WERI-Rb-1 (cell line): ENCODE results near the gene ASB4.
"Not testable (repeated sequence)": the region's sequence is repeated elsewhere in the genome, so short reads cannot be mapped to it uniquely, and the experiment has no call there.

Experiments
- DNase-seq: peaks from one replicate; pipeline ENCODE4 v3.0.0-alpha.2; 2020
- H3K27ac ChIP-seq: fragments of 250-450 bp; sonication (Bioruptor Pico); 2 replicates; pipeline ENCODE4 v1.5.1; 2020; ENCODE audit warnings: mild to moderate bottlenecking, moderate library complexity
- H3K27me3 ChIP-seq: fragments of 250-450 bp; sonication (Bioruptor Pico); 2 replicates; pipeline ENCODE4 v1.5.1; 2021; ENCODE audit warnings: mild to moderate bottlenecking, low read depth, moderate library complexity; ENCODE audit not compliant: insufficient read depth, severe bottlenecking
- H3K36me3 ChIP-seq: fragments of 250-450 bp; sonication (Bioruptor Pico); 2 replicates; pipeline ENCODE4 v1.5.1; 2020; ENCODE audit warnings: mild to moderate bottlenecking, moderate library complexity
- H3K4me3 ChIP-seq: 2 replicates; pipeline ENCODE4 v1.5.1; 2011; ENCODE audit warnings: low read depth, mild to moderate bottlenecking, control low read depth, low read length
- H3K9me3 ChIP-seq: fragments of 250-450 bp; sonication (Bioruptor Pico); 2 replicates; pipeline ENCODE4 v1.5.1; 2021; ENCODE audit warnings: mild to moderate bottlenecking, moderate library complexity; ENCODE audit not compliant: severe bottlenecking
- CTCF ChIP-seq: IDR thresholded peaks from 2 replicates; pipeline ENCODE4 v1.5.1; 2011; ENCODE audit warnings: low read depth, mild to moderate bottlenecking, control low read depth, inconsistent platforms, low read length

The ASB4 gene

GRCh38 chr7:95446618-95447017 lies 39.1 kb upstream of the ASB4 start:
- no peaks in the 10 kb centered on the region for H3K36me3 ChIP-seq
- DNase-seq: no peak
- H3K9me3 ChIP-seq: no peaks in the 10 kb centered on the region
- no peak overlapping the region for H3K27ac ChIP-seq
- TF ChIP-seq CTCF: no peak
- no peaks in the 10 kb centered on the region for H3K27me3 ChIP-seq
- H3K4me3 ChIP-seq: no peak overlapping the region

GRCh38 chr7:95454438-95455045 lies 31.2 kb upstream of the ASB4 start:
- no peaks in the 10 kb centered on the region for H3K9me3 ChIP-seq
- no peak for DNase-seq

GRCh38 chr7:95457947-95458346 lies 27.8 kb upstream of the ASB4 start:
- no peak for TF ChIP-seq CTCF
- H3K9me3 ChIP-seq: peaks cover 2% of the 10 kb centered on the region
- H3K27ac ChIP-seq: no peak overlapping the region
- no peaks in the 10 kb centered on the region for H3K27me3 ChIP-seq
- no peaks in the 10 kb centered on the region for H3K36me3 ChIP-seq
- DNase-seq: no peak
- no peak overlapping the region for H3K4me3 ChIP-seq

More at GRCh38 chr7:95454438-95455045, 31.2 kb upstream of the ASB4 start:
- no peaks in the 10 kb centered on the region for H3K27me3 ChIP-seq
- H3K4me3 ChIP-seq: no peak overlapping the region
- no peaks in the 10 kb centered on the region for H3K36me3 ChIP-seq
- TF ChIP-seq CTCF: no peak
- no peak overlapping the region for H3K27ac ChIP-seq

GRCh38 chr7:95460653-95461052 lies 25.1 kb upstream of the ASB4 start:
- not testable (repeated sequence) for H3K4me3 ChIP-seq, H3K9me3 ChIP-seq, DNase-seq, H3K27me3 ChIP-seq, H3K36me3 ChIP-seq, H3K27ac ChIP-seq

- DNase-seq: no peak
- H3K9me3 ChIP-seq: no peaks in the 10 kb centered on the region
- H3K27ac ChIP-seq: no peak overlapping the region
- no peak for TF ChIP-seq CTCF
- H3K4me3 ChIP-seq: no peak overlapping the region
- H3K27me3 ChIP-seq: no peaks in the 10 kb centered on the region
- H3K36me3 ChIP-seq: no peaks in the 10 kb centered on the region
Observed at GRCh38 chr7:95467912-95468607, 17.7 kb upstream of the ASB4 start.

GRCh38 chr7:95469187-95469586 lies 16.6 kb upstream of the ASB4 start:
- no peaks in the 10 kb centered on the region for H3K9me3 ChIP-seq
- no peak overlapping the region for H3K4me3 ChIP-seq
- no peak for TF ChIP-seq CTCF
- no peak overlapping the region for H3K27ac ChIP-seq
- no peak for DNase-seq
- H3K27me3 ChIP-seq: no peaks in the 10 kb centered on the region
- H3K36me3 ChIP-seq: no peaks in the 10 kb centered on the region
